ENCODE results near the gene SPACA4.

SPACA4 gene

GRCh38 chr19:48613852-48614435, 7.4 kb downstream of the SPACA4 start:
- no peak for TF ChIP-seq CTCF (IDR thresholded peaks at IDR 0.05)
- no peak overlapping the region for H3K4me3 Mint-ChIP-seq
- peak overlapping the region; percentile 98 for H3K27ac Mint-ChIP-seq
- H3K9me3 Mint-ChIP-seq = no peaks in the 10 kb centered on the region
- peaks cover 19% of the 10 kb centered on the region for H3K36me3 Mint-ChIP-seq (ENCODE audit: low read depth)
- peaks cover 51% of the 10 kb centered on the region for H3K4me1 Mint-ChIP-seq
- H3K27me3 Mint-ChIP-seq (ENCODE audit: low read depth, poor library complexity) = no peaks in the 10 kb centered on the region
- DNase-seq = no peak

GRCh38 chr19:48614436-48615230, 8.1 kb downstream of the SPACA4 start, which contains the start of gene FAM83E:
Gene FAM83E (minus strand): TSS chr19:48615076. CDS start chr19:48613372, 1,704 bp downstream.
- Mint-ChIP-seq H3K4me1 (peaks cover 54% of the 10 kb centered on the region), H3K36me3 (ENCODE audit: low read depth) (peaks cover 19% of the 10 kb centered on the region), H3K9me3 (no peaks in the 10 kb centered on the region), H3K27ac (peak within 1 kb of the TSS; percentile 98), H3K27me3 (ENCODE audit: low read depth, poor library complexity) (no peaks in the 10 kb centered on the region), H3K4me3 (peak within 1 kb of the TSS; percentile 52)
- no peak for TF ChIP-seq CTCF (IDR thresholded peaks at IDR 0.05)
- DNase-seq = no peak

- H3K4me3 Mint-ChIP-seq = peak overlapping the region; percentile 52
- peak overlapping the region; percentile 95 for H3K27ac Mint-ChIP-seq
- no peak for DNase-seq
- TF ChIP-seq CTCF (IDR thresholded peaks at IDR 0.05) = no peak
- H3K36me3 Mint-ChIP-seq (ENCODE audit: low read depth) = peaks cover 19% of the 10 kb centered on the region
- H3K9me3 Mint-ChIP-seq = no peaks in the 10 kb centered on the region
- peaks cover 61% of the 10 kb centered on the region for H3K4me1 Mint-ChIP-seq
- H3K27me3 Mint-ChIP-seq (ENCODE audit: low read depth, poor library complexity) = no peaks in the 10 kb centered on the region
These were observed 8.9 kb downstream of the SPACA4 start for GRCh38 chr19:48615231-48616040.

GRCh38 chr19:48616041-48616436, 9.5 kb downstream of the SPACA4 start:
- Mint-ChIP-seq H3K4me3 (peak overlapping the region; percentile 97), H3K27ac (peak overlapping the region; percentile 95), H3K36me3 (ENCODE audit: low read depth) (peaks cover 19% of the 10 kb centered on the region), H3K4me1 (peaks cover 61% of the 10 kb centered on the region), H3K27me3 (ENCODE audit: low read depth, poor library complexity) (no peaks in the 10 kb centered on the region), H3K9me3 (no peaks in the 10 kb centered on the region)
- no peak for DNase-seq
- TF ChIP-seq CTCF (IDR thresholded peaks at IDR 0.05) = no peak

GRCh38 chr19:48616491-48617056, 10.0 kb downstream of the SPACA4 start:
- no peak for TF ChIP-seq CTCF (IDR thresholded peaks at IDR 0.05)
- Mint-ChIP-seq H3K27ac (peak overlapping the region; percentile 95), H3K4me3 (peak overlapping the region; percentile 97), H3K4me1 (peaks cover 65% of the 10 kb centered on the region), H3K36me3 (ENCODE audit: low read depth) (peaks cover 22% of the 10 kb centered on the region), H3K9me3 (no peaks in the 10 kb centered on the region), H3K27me3 (ENCODE audit: low read depth, poor library complexity) (no peaks in the 10 kb centered on the region)
- DNase-seq = no peak
